UCSD-AML1 (cell line): ENCODE measurements around the gene PRLH.
"Not testable (repeated sequence)": the region's sequence is repeated elsewhere in the genome, so short reads cannot be mapped to it uniquely, and the experiment has no call there.

Experiments used
- DNase-seq: peaks from one replicate; lab custom pipeline; 2025; ENCODE audit not compliant: unreplicated experiment; lab: John Stamatoyannopoulos, UW

Gene PRLH

DNA sequence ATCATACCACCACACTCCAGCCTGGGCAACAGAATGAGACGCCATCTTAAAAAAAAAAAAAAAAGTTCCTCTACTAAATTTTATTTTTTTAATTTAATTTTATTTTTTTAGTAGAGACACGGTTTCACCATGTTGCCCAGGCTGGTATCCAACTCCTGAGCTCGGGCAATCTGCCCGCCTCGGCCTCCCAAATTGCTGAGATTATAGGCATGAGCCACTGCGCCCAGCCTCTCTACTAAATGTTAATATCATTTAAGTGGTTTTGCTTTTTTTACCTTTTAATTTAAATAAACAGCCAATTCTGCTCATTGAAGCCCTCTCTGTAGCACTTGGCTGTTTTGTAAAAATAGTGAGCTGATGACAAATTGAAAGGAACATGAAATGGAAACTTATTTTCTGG lies 15.0 kb downstream of the PRLH start:
- no peak for DNase-seq

DNA sequence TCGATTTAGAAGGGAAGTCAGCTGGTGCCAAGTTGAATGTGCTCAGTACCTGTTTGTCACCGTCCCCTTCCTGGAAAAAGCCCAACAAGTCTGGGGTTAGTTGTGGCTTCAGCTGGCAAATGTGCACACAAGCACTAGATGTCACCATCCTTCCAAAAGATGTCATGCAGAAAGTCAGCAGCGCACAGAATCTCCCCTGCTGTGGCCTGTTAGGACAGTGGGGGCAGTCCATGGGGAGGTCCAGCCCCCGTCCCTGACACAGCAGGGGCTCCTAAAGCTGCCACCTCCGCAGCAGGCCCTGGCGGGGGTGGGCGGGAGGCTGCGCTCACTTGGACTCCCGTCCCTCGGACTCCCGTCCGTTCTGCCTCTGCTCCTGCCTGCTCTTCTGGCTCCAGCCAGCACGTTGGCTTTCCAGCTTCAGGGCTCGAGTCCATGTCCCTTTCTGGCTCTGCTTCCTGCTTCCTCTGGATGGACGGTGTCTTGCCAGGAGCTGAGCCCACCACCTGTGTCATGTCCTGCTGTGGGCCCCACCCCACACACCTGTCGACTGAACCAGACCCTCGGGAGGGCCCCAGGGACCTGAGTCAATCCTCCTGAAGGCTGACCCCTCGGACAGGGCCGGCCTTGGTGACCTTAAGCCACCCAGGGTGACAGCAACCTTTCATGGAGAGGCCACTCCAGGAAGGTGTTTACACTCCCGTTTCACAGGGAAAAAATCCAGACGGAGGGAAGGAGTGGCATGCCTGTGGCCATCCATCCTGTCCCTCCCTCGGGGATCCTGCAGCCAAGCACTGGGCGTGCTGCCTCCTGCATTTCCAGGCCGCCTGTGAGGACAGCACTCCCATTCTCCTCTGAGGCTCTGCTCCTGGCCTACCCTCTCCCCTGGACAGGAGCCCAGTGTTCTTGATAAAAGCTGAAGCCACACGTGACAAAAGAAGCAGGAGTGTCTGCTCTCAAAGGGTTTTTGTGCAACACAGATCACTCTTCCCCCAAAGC lies 15.7 kb downstream of the PRLH start:
- DNase-seq, result peak; percentile 35

DNA sequence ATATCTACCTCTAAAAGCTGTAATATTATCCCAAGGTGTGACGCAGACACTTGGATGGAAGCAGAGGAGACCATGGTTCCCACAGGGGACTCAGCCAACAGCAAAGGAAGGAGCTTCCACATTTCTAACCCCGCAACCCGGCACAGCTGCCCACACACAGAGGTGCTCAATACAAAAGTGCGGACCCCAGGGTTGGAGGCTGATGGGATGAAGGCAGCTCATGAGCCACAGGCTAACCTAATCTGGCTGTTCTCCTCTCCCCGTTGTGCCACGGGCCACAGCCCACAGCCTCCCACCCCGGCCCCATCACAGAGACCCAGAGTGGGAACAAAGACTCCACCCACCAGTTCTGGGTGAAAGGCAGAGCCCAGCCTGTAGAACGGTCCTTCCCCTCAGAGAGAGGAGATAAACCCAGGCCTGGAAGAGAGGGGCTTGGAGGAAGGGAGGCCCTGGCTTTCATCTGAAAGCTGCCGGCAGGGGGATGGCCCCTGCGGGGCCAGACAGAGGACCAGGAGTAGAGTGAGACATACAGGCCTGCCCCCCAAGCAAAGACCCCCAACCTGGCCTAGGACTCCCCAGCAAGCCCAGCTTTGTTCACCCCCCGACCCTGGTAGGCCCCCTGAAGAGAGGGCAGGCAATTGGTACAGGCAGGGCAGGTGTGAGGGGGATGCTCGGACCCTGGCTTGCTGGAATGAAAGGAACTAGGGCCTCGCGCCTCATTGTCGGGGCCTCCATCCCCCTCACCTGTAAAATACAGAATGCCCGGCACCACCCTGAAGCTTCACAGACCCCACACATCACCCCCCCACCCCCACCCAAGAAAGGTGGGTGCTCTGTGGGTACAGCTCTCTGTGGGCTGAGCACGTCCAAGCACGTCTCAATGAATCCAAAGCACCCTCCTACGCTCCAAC lies 17.3 kb downstream of the PRLH start:
- no peak for DNase-seq

DNA sequence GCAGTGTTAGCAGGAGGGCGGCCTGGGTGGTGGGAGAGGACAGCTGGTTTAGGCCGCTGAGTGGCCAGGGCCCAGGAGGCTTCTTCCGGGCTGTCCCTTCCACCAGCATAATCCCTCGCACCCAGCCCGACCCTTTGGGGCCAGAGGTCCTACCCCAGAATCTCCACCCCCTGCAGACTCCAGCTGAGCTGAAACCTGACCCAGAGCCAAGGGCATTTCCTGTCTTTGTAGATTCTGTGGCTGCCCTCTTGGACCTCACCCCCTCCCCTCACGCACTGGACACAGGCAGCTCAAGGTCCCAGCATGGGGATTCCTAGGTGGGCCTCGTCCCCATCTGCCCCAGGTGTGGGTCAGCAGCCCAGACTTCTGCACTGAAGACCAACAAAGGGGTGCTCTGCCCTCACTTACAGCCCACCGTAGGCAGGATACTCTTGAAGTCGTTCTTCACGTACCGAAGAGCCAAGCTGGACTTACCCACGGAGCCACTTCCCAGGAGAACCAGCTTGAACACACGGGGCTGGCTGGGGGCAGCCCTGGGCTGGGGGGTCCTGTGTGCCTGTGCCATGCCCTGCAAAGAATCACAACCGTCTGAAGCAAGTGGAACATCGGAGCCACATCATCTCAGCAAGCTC lies 19.3 kb downstream of the PRLH start:
- DNase-seq, result no peak

DNA sequence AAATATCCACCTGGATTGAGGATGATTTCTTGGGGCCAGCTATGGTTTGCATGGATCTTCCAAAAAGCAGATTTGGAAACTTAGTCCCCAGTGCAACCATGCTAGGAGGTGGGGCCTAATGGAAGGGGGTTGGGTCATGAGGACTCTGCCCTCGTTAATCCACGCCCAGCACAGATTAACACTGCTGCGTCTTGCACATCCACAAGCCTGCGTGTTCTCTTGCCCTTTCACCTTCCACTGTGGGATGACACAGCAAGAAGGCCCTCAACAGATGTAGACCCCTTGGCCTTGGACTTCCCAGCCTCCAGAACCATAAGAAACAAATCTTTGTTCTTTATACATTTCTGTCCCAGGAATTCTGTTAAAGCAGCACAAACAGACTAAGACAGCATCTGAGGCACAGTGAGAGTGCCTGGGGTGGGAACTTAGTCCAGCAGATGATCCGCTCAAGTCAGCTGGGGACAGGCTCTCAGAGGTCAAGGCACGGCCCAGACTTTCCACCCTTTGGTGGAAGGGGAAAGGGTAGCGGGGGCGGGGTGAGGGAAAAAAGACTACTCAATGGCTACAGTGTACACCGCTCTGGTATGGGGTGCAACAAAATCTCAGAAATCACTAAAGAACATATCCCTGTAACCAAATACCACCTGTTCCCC lies 21.8 kb downstream of the PRLH start:
- no peak for DNase-seq

DNA sequence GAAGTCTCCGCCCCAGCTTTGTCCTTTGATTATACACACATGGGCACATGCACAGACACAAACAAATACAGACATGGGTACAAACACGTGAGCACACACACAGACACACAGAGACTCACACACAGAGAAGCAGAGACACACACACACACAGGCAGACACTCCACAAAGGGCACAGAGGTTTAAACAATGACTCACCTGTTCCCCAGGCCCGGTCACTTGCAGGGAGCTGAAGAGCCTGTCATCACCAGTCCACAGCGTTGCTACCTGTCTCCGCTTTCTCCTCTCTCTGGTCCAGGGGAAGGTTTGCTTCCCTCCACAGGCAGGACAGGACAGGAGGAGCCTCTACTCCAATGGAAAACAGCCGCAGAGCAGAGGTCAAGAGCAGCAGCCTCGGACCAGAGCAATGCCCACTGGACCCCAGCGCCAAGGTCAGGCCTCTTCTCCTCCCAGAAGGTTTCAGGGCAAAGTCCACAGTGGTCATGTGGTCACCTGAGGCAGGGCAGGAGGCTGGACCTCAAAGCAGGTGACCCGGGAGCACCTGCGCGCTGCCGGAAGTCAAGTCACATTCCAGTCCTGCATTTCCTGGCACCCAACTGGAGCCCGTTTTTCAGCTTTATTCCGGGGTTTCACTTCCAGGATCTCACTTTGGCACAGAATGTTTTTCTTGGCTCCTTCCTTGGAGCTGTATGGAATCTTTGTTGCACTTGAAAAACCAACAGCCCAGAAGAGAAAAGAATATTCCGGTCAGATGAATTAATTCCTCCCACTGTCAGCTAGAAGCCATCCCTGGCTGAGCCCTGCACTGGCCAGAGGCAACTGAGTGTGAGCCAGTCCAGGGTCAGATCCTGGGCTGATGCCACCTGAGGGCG lies 24.1 kb downstream of the PRLH start, which contains the start of gene RAB17:
RAB17 (minus strand) TSS at position 463 of the 869 bp plus-strand sequence. CDS start 4,580 bp downstream, outside the sequence.
- no peak for DNase-seq

DNA sequence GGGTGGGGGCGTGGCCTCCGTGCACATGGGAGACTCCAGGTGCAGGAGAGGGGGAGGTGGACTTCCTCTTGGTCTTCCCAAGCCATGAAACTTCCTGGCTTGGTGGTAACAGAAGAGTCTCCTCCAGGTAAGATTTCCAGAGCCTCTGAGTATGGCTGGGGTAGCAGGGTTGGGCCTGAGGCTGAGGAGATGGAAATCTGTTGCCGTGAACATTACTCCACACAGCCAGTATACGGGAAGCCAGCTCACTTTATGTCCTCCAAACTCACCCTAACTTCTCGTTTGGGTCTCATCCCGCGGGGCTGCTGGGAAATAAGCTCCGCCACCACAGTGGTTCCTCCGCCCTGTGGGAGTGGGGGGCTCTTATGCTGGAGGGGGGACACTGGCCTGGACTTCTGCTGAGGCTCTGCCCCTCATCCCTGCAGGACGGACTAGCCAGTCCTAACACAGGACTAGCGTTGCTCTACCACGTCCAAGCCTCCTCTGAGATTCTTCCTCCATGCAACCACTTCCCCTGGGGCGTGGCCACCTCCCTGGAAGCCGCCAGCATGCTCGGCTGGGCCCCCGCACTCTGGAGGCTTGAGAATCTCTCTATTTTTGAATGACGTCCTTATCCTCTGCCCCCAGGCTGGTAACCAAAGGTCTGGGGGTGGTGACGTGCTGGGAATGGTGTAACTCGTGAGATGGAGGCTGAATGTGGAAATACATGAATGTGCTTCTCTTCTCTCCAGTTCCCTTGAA lies 24.9 kb downstream of the PRLH start:
- DNase-seq, result peak; percentile 43

DNA sequence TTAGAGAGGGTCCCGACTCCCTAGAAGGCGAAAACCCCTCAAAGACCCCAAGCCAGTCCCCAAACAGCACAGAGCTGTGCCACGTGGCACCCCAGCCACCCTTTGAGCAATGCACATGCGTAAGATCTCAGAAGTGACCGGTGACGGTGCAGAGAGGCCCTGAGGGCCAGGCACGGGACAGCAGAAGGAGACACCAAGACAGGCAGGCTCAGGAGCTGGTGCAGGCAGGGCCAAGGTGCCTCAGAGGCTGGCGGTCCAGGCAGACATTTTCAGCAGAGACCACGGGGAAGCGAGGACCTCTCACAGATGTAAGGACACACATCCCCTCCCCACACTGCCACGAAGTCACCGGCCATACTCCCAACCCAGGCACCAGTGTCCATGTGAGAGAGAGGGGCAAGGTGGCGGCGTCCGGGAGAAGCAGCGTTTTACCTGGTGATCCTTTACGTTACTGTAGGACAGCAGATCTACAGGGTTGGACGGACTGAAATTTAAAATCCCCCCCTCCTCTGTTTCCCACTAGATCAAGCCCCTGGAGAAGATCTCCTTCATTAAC lies 26.1 kb downstream of the PRLH start:
- DNase-seq, result no peak

DNA sequence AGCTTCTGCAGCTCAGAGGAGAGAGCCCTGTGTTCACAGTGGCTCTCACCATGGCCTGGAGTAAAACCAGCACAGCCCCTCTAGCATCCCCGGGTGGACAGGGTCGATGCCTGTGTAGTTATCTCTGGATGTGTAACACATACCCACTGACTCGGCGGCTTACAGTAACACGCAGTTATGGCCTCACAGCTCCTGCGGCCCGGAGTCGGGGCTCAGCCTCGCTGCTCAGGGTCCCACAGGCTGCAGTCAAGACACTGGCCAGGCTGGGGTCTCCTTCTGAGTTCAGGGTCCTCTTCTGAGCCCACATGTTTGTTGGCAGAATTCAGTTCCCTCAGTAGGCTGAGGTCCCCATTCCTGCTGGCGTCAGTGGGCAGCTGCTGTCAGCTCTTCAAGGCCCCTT lies 26.7 kb downstream of the PRLH start:
- DNase-seq, result no peak

DNA sequence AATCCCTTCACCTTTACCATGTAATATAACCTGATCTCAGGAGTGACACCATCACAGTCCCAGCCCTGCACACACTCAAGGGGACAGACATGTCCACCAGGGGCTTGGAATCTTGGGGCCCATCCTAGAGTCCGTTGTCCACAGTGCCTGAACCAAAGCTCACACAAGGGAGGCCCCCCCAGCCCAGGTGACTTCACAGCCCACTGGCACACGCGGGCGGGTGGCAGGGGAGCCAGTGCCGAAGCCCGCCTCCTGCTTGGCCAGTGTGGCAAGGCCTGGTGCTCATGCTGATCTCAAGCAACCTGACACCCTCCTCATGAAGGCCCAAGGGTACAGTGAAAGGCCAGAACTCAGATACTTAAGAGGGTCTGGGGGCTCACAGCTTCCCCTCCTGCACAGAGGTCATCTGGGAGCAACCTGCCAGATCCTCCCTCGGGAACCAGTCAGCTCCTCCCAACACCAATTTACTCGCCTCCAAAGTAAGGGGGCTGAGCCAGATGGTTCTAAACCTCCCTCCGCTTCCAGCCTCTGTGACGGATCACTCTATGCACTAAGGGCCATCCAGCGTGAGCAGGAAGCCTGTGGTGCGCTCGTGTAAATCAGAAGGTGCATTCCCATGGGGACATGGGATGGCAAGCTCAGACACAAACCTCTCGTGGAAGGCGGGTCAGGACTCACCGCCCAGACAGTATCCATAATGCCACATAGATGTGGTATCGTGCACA lies 27.4 kb downstream of the PRLH start:
- DNase-seq, result no peak

DNA sequence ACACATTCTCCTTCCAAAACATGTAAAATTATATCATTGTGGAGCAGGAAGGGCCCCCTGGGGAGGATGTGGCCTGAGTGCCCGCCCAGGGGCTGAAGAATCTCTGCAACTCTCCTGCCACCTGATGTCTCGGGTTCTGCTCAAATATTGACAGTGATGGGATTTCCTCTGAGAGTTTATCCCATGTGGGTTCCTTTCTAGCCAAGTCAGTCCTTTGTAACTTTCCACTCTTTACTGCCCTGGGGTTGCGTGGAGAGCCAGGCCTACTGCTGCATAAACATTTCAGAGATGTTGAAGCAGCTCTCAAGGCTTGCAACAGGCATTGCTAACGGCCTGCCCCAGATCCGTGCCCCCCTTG lies 28.1 kb downstream of the PRLH start:
- DNase-seq, result no peak

DNA sequence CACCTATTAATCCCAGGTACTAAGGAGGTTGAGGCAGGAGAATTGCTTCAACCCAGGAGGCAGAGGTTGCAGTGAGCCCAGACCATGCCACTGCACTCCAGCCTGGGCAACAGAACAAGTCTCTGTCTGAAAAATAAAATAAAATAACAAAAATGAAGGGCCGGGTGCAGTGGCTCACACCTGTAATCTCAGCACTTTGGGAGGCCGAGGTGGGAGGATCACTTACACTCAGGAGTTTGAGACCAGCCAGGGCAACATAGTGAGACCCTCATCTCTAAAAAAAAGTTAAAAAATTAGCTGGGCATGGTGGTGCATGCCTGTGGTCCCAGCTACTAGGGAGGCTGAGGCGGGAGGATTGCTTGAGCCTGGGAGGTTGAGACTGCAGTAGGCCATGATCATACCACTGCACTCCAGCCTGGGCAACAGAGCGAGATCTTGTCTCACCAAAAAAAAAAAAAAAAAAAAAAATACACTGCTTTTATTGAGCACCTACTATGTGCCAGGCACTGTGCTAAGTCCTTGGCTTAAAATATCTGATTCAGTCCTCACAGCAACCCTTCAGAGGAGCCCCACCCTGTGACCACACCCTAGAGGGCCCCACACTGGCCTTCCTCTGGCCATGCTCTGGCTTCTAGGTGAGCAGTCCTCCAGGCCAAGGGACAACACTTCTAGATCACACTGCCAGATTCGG lies 29.6 kb downstream of the PRLH start:
- not testable (repeated sequence) for DNase-seq

DNA sequence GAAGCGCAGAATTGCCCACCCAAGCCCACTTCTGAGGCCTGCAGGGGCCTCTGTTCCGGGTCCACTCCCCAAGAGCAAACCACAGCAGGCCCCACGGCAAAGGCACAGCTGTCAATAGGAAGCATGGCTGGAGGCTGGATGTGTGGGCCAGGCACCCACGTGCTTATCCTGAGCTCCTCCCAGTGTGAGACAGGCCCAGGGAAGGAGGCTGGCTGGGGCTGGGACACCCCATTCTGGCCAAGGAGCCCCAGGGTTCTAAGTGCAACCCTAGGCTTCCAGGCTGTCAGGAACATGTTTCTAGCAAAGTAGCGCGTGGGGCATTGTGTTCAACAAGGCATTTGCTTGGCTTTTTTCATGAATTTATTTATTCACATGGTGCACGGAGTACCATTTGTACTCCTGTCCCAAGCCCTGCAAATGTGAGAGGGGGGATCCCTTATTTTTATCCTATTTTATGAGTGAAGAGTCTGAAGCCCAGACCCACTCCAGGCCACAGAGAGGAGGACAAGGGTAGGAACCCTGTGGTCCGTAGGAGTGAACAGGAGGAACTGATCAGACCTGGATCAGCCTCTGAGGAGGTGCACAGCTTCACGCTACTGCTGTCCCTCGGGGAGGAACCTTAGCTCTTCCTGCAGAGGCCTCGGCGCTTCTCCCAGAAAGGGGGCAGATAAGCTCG lies 30.3 kb downstream of the PRLH start:
- DNase-seq, result no peak

DNA sequence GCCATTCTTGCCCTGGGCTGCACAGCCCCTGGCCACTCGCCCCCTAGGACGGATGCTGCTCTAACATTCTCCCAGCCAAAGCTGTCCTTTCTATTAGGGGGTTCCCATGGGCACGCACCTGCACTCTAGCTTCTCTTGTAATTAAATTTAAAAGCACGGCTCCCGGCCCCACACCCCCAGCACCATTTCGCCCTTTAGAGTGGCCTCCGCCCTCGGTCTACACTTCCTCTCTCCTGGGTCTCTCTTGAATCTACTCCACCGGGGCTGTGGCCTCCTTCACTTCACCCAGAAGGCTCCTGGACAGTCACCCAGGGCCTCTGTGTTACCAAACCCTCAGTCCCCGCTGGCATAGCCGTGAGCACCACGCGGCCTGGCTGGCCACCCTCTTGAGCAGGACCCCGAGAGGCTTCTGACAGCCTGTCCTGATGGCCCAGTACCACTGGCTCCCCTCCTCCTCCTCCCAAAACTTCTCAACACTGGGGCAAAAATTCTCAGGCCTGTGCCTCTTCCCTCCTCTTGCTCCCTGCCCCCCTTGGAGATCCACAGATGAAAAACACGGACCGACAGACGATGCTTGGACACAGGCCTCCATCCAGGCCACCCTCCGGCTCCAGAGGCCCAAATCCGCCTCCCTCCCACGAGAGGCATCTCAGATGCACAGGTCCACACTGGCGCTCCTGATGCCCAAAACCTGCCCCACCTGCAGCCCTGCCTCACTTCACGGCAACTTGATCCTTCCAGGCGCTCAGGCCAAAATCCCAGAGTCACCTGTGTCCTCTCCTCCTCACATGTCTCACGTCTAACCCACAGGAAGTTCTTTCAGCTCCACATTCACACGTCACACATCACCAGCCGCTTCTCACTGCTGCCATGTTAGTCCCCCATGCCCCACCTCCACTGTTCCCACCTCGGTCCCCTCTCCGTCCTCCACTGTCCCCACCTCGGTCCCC lies 31.1 kb downstream of the PRLH start:
- DNase-seq, result no peak

DNA sequence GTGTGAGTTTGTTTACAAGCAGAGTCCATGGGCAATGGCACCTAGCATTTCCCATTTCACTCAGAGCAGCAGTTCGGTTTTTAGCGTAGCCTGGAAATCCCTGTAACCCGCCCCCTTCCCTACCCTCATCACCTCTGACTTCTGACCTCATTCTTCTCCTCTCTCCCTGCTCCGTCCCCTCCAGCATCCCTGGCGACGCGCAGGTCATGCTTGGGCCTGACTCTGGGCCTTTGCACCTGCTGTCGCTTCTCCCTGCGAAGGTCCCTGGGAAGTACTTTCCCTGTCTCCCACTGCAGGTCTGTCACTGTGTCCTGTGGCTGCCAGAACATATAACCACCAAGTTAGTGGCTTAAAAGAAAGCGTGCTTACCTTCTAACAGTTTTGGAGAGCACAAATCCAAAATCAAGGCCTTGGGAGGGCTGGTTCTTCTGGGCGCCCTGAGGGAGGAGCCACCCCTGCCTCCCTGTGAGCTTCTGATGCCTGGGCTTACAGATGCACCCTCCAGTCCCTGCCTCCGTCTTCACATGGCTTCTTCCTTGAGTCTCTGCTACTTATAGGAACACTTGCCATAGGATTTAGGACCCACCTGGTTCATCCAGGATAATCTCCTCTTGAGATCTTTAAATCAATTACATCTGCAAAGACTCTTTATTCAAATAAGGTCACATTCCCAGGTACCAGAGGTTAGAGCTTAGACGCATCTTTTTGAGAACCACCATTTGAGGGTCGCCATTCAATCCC lies 32.3 kb downstream of the PRLH start:
- no peak for DNase-seq
